ENCODE data around the gene UNC13A. TPM values are rescaled to one million over a fixed set of nuclear protein-coding genes. Genes with fewer than 3 reads are reported as not detected.
"Not testable (repeated sequence)": the region's sequence is repeated elsewhere in the genome, so short reads cannot be mapped to it uniquely, and the experiment has no call there.

The UNC13A gene
- total RNA-seq, 4 donors from 2014 or later: 0.09 to 0.24 (median 0.14) TPM

- no peak for DNase-seq (ENCODE audit: low spot score)
- ATAC-seq (ENCODE audit: low FRiP score): no peak
- no peak for TF ChIP-seq CTCF (IDR thresholded peaks at IDR 0.05)
These were observed 85.2 kb downstream of the UNC13A start for GRCh38 chr19:17602872-17603510.

- ATAC-seq (ENCODE audit: low FRiP score): no peak
- TF ChIP-seq CTCF (IDR thresholded peaks at IDR 0.05): no peak
- no peak for DNase-seq (ENCODE audit: low spot score)
These were observed 85.9 kb downstream of the UNC13A start for GRCh38 chr19:17602217-17602616.

- DNase-seq (ENCODE audit: low spot score) (no peak), ATAC-seq (ENCODE audit: low FRiP score) (no peak)
- no peak for TF ChIP-seq CTCF (IDR thresholded peaks at IDR 0.05)
These were observed 86.5 kb downstream of the UNC13A start for GRCh38 chr19:17601683-17602082.

GRCh38 chr19:17599780-17600179, 88.4 kb downstream of the UNC13A start:
- ATAC-seq (ENCODE audit: low FRiP score) (no peak), DNase-seq (ENCODE audit: low spot score) (no peak)
- no peak for TF ChIP-seq CTCF (IDR thresholded peaks at IDR 0.05)

- ATAC-seq (ENCODE audit: low FRiP score) (no peak), DNase-seq (ENCODE audit: low spot score) (no peak)
- no peak for TF ChIP-seq CTCF (IDR thresholded peaks at IDR 0.05)
These were observed 89.2 kb downstream of the UNC13A start for GRCh38 chr19:17598953-17599352.

GRCh38 chr19:17598063-17598462, 90.1 kb downstream of the UNC13A start:
- not testable (repeated sequence) for ATAC-seq (ENCODE audit: low FRiP score); DNase-seq (ENCODE audit: low spot score)

GRCh38 chr19:17594296-17594695, 93.9 kb downstream of the UNC13A start:
- not testable (repeated sequence) for ATAC-seq (ENCODE audit: low FRiP score); DNase-seq (ENCODE audit: low spot score)

GRCh38 chr19:17590866-17591265, 97.3 kb downstream of the UNC13A start:
- DNase-seq (ENCODE audit: low spot score) (no peak), ATAC-seq (ENCODE audit: low FRiP score) (no peak)
- TF ChIP-seq CTCF (IDR thresholded peaks at IDR 0.05): no peak

GRCh38 chr19:17585395-17585794, 102.8 kb downstream of the UNC13A start:
- not testable (repeated sequence) for ATAC-seq (ENCODE audit: low FRiP score); DNase-seq (ENCODE audit: low spot score)
